Measurements from ENCODE around the gene RASAL2. TPM values are rescaled to one million over a fixed set of nuclear protein-coding genes. Genes with fewer than 3 reads are reported as not detected.

The RASAL2 gene
- total and polyA plus RNA-seq, 9 of the 15 experiments (the other 6 are each of a cell fraction or from before 2014, with no cell fraction given): 0.13 to 1.0 (median 0.62) TPM

GRCh38 chr1:178529364-178530036, 435.6 kb downstream of the RASAL2 start:
- FAIRE-seq (no peak), DNase-seq (ENCODE audit: extremely low read depth in 1 of 4, low spot score in 3 of 4) (no peak), ATAC-seq (no peak)
- intact Hi-C loops (cut with micrococcal nuclease) (no loop called here), in situ Hi-C loops (cut with MboI) (loop anchor here (5.0 to 25.0 kb wide), 3 partner anchors 233 to 833 kb away; partner anchors contain the start of gene AXDND1)
- Histone ChIP-seq H3K36me3 (ENCODE audit: control insufficient read depth, insufficient read depth, low read length) (no peaks in the 10 kb centered on the region), H3K27me3 (ENCODE audit: control insufficient read depth in 2 of 2, insufficient read depth in 2 of 2, low read length in 2 of 2) (peaks cover 0 to 25% of the 10 kb centered on the region in 2 experiments; a peak in 1 of 5 replicates), H3K4me1 (replicated peaks in 1 of 2; ENCODE audit: control insufficient read depth in 2 of 2, insufficient read depth in 2 of 2, low read length in 2 of 2) (no peaks in the 10 kb centered on the region), H3K4me2 (ENCODE audit: insufficient read depth, low read length) (no peak overlapping the region), H3K9ac (ENCODE audit: insufficient read depth in 1 of 2, low read depth in 2 of 2, low read length in 2 of 2) (no peak overlapping the region), H2AFZ (ENCODE audit: low read depth, low read length) (no peak overlapping the region), H3K27ac (ENCODE audit: extremely low read depth, low read depth, low read length) (no peak overlapping the region), H4K20me1 (replicated peaks; ENCODE audit: control insufficient read depth, insufficient read depth, low read length) (0 out of 2 replicates have a peak, but pooled peaks cover 3% of the 10 kb centered on the region), H3K9me3 (replicated peaks; ENCODE audit: control insufficient read depth, insufficient read depth, low read depth, low read length) (no peaks in the 10 kb centered on the region), H3K4me3 (no peak overlapping the region), H3K79me2 (ENCODE audit: control insufficient read depth, insufficient read depth, low read length) (no peaks in the 10 kb centered on the region), H3K9me1 (ENCODE audit: control insufficient read depth, insufficient read depth, low read length) (no peaks in the 10 kb centered on the region)
- WGBS (ENCODE audit: insufficient coverage, low coverage, missing lambda C conversion rate): 0% methylated on average over 8 of the region's 8 CpGs
- ChIA-PET CTCF (ENCODE audit: low intra/inter-chr PET ratio) (no interaction called here), POLR2A (interaction anchor here (0.6 to 1.0 kb wide), 2 partner anchors 41 to 182 kb away, joined by 3 read pairs; no protein-coding TSS in a partner anchor)
- no TSS peak for BruUV-seq (replicated peaks)
- TF ChIP-seq ZNF717 (CRISPR knock-in tag; IDR thresholded peaks at IDR 0.05) (no peak), ARID4B (CRISPR knock-in tag; IDR thresholded peaks at IDR 0.05) (no peak), ZNF592 (IDR thresholded peaks at IDR 0.05) (no peak), ZNF76 (CRISPR knock-in tag; IDR thresholded peaks at IDR 0.05; ENCODE audit: borderline replicate concordance) (no peak), CC2D1A (IDR thresholded peaks at IDR 0.05) (no peak), MCM2 (IDR thresholded peaks at IDR 0.05; ENCODE audit: low read depth) (no peak), HSF4 (CRISPR knock-in tag; IDR thresholded peaks at IDR 0.05; ENCODE audit: borderline replicate concordance) (no peak), SNIP1 (IDR thresholded peaks at IDR 0.05; ENCODE audit: low read depth) (no peak), BRD4 (IDR thresholded peaks at IDR 0.05) (no peak), MNT (conservative IDR thresholded peaks at IDR 0.05) (no peak), DACH1 (IDR thresholded peaks at IDR 0.05; ENCODE audit: partially characterized antibody) (no peak)

Data from K562 (cell line).